Measurements from ENCODE around the gene LPCAT1.

Gene LPCAT1

DNA sequence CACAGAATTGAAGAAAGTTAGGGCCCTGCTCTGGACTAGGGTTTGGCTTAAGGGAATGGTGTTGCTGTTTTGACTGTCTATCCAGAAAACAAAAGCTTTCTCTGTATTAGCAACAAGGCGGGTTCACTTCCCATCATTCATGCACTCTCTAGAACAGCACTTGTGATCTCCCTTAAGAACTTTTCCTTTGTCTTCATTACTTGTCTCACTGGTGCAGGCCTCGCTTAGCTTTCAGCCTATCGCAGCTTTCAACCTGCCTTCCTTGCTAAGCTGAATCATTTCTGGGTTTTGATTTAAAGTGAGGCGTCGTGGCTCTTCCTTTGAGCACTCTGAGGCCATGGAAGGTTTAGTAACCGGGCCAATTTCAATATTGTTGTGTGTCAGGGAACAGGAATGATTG lies 35.2 kb upstream of the LPCAT1 start:
- Histone ChIP-seq H3K9ac (ENCODE audit: insufficient read length, low read depth) (no peak overlapping the region), H3K4me1 (ENCODE audit: insufficient read depth, insufficient read length) (peaks cover 5% of the 10 kb centered on the region), H3K36me3 (ENCODE audit: insufficient read depth, insufficient read length, low read length) (no peaks in the 10 kb centered on the region), H3K9me3 (ENCODE audit: insufficient read depth, low read length) (no peaks in the 10 kb centered on the region), H3K27me3 (ENCODE audit: insufficient read depth, insufficient read length) (no peaks in the 10 kb centered on the region), H3K4me3 (ENCODE audit: insufficient read length, low read depth) (no peak overlapping the region)
- TF ChIP-seq YY1 (IDR thresholded peaks at IDR 0.05; ENCODE audit: insufficient read depth, insufficient read length), result no peak
- TF ChIP-seq ZNF274 (IDR thresholded peaks at IDR 0.05; ENCODE audit: low read depth, low read length), result no peak
- TF ChIP-seq SUZ12 (IDR thresholded peaks at IDR 0.05; ENCODE audit: extremely low read depth, insufficient read depth, insufficient read length), result no peak
- no peak for DNase-seq (ENCODE audit: low read depth, low spot score)

GRCh38 chr5:1557114-1557873 lies 33.5 kb upstream of the LPCAT1 start:
- Histone ChIP-seq H3K4me3 (ENCODE audit: insufficient read length, low read depth) (no peak overlapping the region), H3K36me3 (ENCODE audit: insufficient read depth, insufficient read length, low read length) (no peaks in the 10 kb centered on the region), H3K9ac (ENCODE audit: insufficient read length, low read depth) (no peak overlapping the region), H3K27me3 (ENCODE audit: insufficient read depth, insufficient read length) (no peaks in the 10 kb centered on the region), H3K9me3 (ENCODE audit: insufficient read depth, low read length) (no peaks in the 10 kb centered on the region), H3K4me1 (ENCODE audit: insufficient read depth, insufficient read length) (no peaks in the 10 kb centered on the region)
- DNase-seq (ENCODE audit: low read depth, low spot score), result no peak
- no peak for TF ChIP-seq ZNF274 (IDR thresholded peaks at IDR 0.05; ENCODE audit: low read depth, low read length)
- no peak for TF ChIP-seq YY1 (IDR thresholded peaks at IDR 0.05; ENCODE audit: insufficient read depth, insufficient read length)
- TF ChIP-seq SUZ12 (IDR thresholded peaks at IDR 0.05; ENCODE audit: extremely low read depth, insufficient read depth, insufficient read length), result no peak

GRCh38 chr5:1555808-1556731 lies 32.3 kb upstream of the LPCAT1 start:
- no peaks in the 10 kb centered on the region for H3K36me3 ChIP-seq (ENCODE audit: insufficient read depth, insufficient read length, low read length)
- no peak for DNase-seq (ENCODE audit: low read depth, low spot score)
- no peaks in the 10 kb centered on the region for H3K9me3 ChIP-seq (ENCODE audit: insufficient read depth, low read length)
- TF ChIP-seq ZNF274 (IDR thresholded peaks at IDR 0.05; ENCODE audit: low read depth, low read length) (no peak), YY1 (IDR thresholded peaks at IDR 0.05; ENCODE audit: insufficient read depth, insufficient read length) (no peak), SUZ12 (IDR thresholded peaks at IDR 0.05; ENCODE audit: extremely low read depth, insufficient read depth, insufficient read length) (no peak)
- no peak overlapping the region for H3K9ac ChIP-seq (ENCODE audit: insufficient read length, low read depth)
- H3K4me1 ChIP-seq (ENCODE audit: insufficient read depth, insufficient read length), result no peaks in the 10 kb centered on the region
- H3K27me3 ChIP-seq (ENCODE audit: insufficient read depth, insufficient read length), result no peaks in the 10 kb centered on the region
- H3K4me3 ChIP-seq (ENCODE audit: insufficient read length, low read depth), result no peak overlapping the region

- Histone ChIP-seq H3K4me1 (ENCODE audit: insufficient read depth, insufficient read length) (no peaks in the 10 kb centered on the region), H3K9me3 (ENCODE audit: insufficient read depth, low read length) (no peaks in the 10 kb centered on the region), H3K9ac (ENCODE audit: insufficient read length, low read depth) (no peak overlapping the region), H3K4me3 (ENCODE audit: insufficient read length, low read depth) (no peak overlapping the region), H3K27me3 (ENCODE audit: insufficient read depth, insufficient read length) (no peaks in the 10 kb centered on the region), H3K36me3 (ENCODE audit: insufficient read depth, insufficient read length, low read length) (no peaks in the 10 kb centered on the region)
- DNase-seq (ENCODE audit: low read depth, low spot score), result no peak
- no peak for TF ChIP-seq ZNF274 (IDR thresholded peaks at IDR 0.05; ENCODE audit: low read depth, low read length)
- TF ChIP-seq YY1 (IDR thresholded peaks at IDR 0.05; ENCODE audit: insufficient read depth, insufficient read length), result no peak
- TF ChIP-seq SUZ12 (IDR thresholded peaks at IDR 0.05; ENCODE audit: extremely low read depth, insufficient read depth, insufficient read length), result no peak
These were observed 31.4 kb upstream of the LPCAT1 start for GRCh38 chr5:1555011-1555807.

DNA sequence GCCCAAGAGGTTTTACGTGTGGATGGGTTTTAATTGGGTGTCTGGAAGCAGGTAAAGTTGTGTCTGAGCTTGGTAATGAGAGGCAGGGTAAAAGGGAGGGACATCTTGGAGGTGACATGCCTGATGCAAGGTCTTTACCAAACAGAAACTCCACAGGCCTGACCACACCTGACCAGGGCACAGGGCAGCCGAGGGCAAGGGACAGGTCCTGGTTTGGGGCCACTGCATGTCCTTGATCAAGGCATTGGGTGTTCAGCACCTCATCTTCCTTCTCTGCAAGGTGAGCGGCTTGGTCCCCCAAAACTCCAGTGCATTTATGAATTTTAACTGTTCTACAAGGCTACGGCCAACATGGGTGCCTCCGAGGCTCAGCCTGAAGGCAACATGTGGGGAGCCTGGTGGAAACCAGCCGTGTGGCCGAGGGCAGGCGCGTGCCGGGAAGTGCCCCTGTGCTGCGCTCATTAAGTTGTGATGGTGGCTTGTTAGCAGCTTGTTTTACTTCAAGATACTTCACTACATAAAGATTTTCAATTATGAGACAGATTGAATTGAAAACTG lies 30.7 kb upstream of the LPCAT1 start:
- Histone ChIP-seq H3K27me3 (ENCODE audit: insufficient read depth, insufficient read length) (no peaks in the 10 kb centered on the region), H3K4me3 (ENCODE audit: insufficient read length, low read depth) (no peak overlapping the region), H3K9me3 (ENCODE audit: insufficient read depth, low read length) (no peaks in the 10 kb centered on the region), H3K4me1 (ENCODE audit: insufficient read depth, insufficient read length) (no peaks in the 10 kb centered on the region), H3K36me3 (ENCODE audit: insufficient read depth, insufficient read length, low read length) (no peaks in the 10 kb centered on the region), H3K9ac (ENCODE audit: insufficient read length, low read depth) (no peak overlapping the region)
- TF ChIP-seq SUZ12 (IDR thresholded peaks at IDR 0.05; ENCODE audit: extremely low read depth, insufficient read depth, insufficient read length) (no peak), ZNF274 (IDR thresholded peaks at IDR 0.05; ENCODE audit: low read depth, low read length) (no peak), YY1 (IDR thresholded peaks at IDR 0.05; ENCODE audit: insufficient read depth, insufficient read length) (no peak)
- DNase-seq (ENCODE audit: low read depth, low spot score), result no peak

GRCh38 chr5:1553539-1554409 lies 30.0 kb upstream of the LPCAT1 start:
- Histone ChIP-seq H3K36me3 (ENCODE audit: insufficient read depth, insufficient read length, low read length) (no peaks in the 10 kb centered on the region), H3K4me1 (ENCODE audit: insufficient read depth, insufficient read length) (no peaks in the 10 kb centered on the region), H3K4me3 (ENCODE audit: insufficient read length, low read depth) (no peak overlapping the region), H3K9me3 (ENCODE audit: insufficient read depth, low read length) (no peaks in the 10 kb centered on the region), H3K9ac (ENCODE audit: insufficient read length, low read depth) (no peak overlapping the region), H3K27me3 (ENCODE audit: insufficient read depth, insufficient read length) (no peaks in the 10 kb centered on the region)
- TF ChIP-seq YY1 (IDR thresholded peaks at IDR 0.05; ENCODE audit: insufficient read depth, insufficient read length), result no peak
- TF ChIP-seq SUZ12 (IDR thresholded peaks at IDR 0.05; ENCODE audit: extremely low read depth, insufficient read depth, insufficient read length), result no peak
- no peak for TF ChIP-seq ZNF274 (IDR thresholded peaks at IDR 0.05; ENCODE audit: low read depth, low read length)
- no peak for DNase-seq (ENCODE audit: low read depth, low spot score)
